H1 (cell line): ENCODE measurements around the gene PDE2A. TPM values are rescaled to one million over a fixed set of nuclear protein-coding genes. Genes with fewer than 3 reads are reported as not detected.

ENCODE experiments used
- BCL11A ChIP-seq, 2 experiments: IDR thresholded peaks; one replicate each; pipeline ENCODE4 v1.6.1; 2011; ENCODE audit warnings: low read depth in 2 of 2, low read length in 2 of 2, mild to moderate bottlenecking in 2 of 2
- CTBP2 ChIP-seq: IDR thresholded peaks from 2 replicates; pipeline ENCODE4 v1.7.0; 2011; ENCODE audit warnings: borderline replicate concordance, mild to moderate bottlenecking, moderate library complexity, mixed read lengths, low read length; ENCODE audit not compliant: insufficient read depth, insufficient read length
- GTF2F1 ChIP-seq: IDR thresholded peaks from 2 replicates; pipeline ENCODE4 v1.6.1; 2012; ENCODE audit warnings: low read depth, low read length, improper control_type of control experiment, borderline replicate concordance
- HDAC2 ChIP-seq, 2 experiments: fragments of 300-600 bp in 1 of 2; sonication (generic) in 1 of 2; IDR thresholded peaks; 2 replicates each; pipeline ENCODE4 v1.6.1; 2011 to 2012; ENCODE audit warnings: low read depth in 2 of 2, low read length in 2 of 2, mild to moderate bottlenecking in 2 of 2, moderate library complexity in 2 of 2, borderline replicate concordance in 1 of 2, inconsistent platforms in 1 of 2
- KDM4A ChIP-seq: IDR thresholded peaks from one replicate; pipeline ENCODE4 v1.7.1; 2012; ENCODE audit warnings: low read depth, mild to moderate bottlenecking, moderate library complexity, low read length, inconsistent platforms; ENCODE audit not compliant: severe bottlenecking
- KDM5A ChIP-seq: fragments of 200-600 bp; IDR thresholded peaks from 2 replicates; pipeline ENCODE4 v1.7.1; 2012; ENCODE audit warnings: mild to moderate bottlenecking, low read length, inconsistent platforms, mixed read lengths
- NANOG ChIP-seq: IDR thresholded peaks from 2 replicates; pipeline ENCODE4 v1.6.1; 2011; ENCODE audit warnings: low read length, low read depth, mild to moderate bottlenecking, inconsistent platforms; ENCODE audit not compliant: insufficient read depth, poor library complexity, severe bottlenecking
- SP4 ChIP-seq: IDR thresholded peaks from 2 replicates; pipeline ENCODE4 v1.6.1; 2012; ENCODE audit warnings: low read length, inconsistent platforms
- TBP ChIP-seq: IDR thresholded peaks from 2 replicates; pipeline ENCODE4 v1.6.1; 2011; ENCODE audit warnings: low read depth, low read length, improper control_type of control experiment
- polyA plus RNA-seq, 7 experiments: library from polyadenylated mRNA; depleted of rRNA in 3 of 7; stranded (reverse) in 5 of 7; unstranded in 2 of 7; fragments of >200 nt in 5 of 7; fragments of 200-250 nt in 2 of 7; gene quantifications; 1 replicate in 5 of 7; 2 replicates in 1 of 7; 4 replicates in 1 of 7; pipeline versions ENCODE4 v1.2.1 to v1.2.3, GENCODE V29; 2011 to 2013; ENCODE audit warnings: missing spikeins in 2 of 7, mixed read lengths in 2 of 7
- total RNA-seq: library from RNA; stranded (reverse); fragmentation: NEBNext Ultra II Directional; extraction: Animal tissue kit (Norgen Biotek cat#: 25700); gene quantifications from 2 replicates; pipeline ENCODE4 v1.2.1, GENCODE V29; 2021
- TF ChIP-seq, protein P1 (sequence below): fragments of 300-600 bp; sonication (generic); IDR thresholded peaks from 2 replicates; pipeline ENCODE4 v1.7.1; 2012; ENCODE audit warnings: low read length, moderate library complexity, mild to moderate bottlenecking, inconsistent platforms; ENCODE audit not compliant: insufficient replicate concordance

PDE2A gene
- total and polyA plus RNA-seq, 2 of the 8 experiments (the other 6 are each of a cell fraction or from before 2014, with no cell fraction given), result 3.4 to 7.1 TPM

DNA sequence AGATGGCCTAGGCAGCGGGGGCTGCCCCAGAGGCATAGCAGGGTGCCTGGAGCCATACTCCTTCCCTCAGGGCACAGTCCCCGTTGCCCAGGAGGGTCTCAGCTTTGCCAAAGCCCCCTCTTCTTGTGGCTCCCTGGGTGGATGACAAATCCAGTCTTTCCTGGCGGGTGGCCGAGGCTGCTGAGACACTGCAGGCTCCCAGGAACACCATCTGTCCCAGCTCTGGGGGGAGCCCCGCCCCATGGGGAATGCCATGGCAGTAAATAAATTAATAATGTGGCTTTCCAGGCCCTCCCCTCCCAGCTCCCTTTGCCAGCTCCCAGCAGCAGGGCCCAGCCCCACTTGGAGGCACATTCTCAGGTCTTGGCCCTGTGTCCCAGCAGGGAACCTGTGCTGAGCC is 45.0 kb downstream of the PDE2A start (continued):
- TF ChIP-seq, protein P1, sequence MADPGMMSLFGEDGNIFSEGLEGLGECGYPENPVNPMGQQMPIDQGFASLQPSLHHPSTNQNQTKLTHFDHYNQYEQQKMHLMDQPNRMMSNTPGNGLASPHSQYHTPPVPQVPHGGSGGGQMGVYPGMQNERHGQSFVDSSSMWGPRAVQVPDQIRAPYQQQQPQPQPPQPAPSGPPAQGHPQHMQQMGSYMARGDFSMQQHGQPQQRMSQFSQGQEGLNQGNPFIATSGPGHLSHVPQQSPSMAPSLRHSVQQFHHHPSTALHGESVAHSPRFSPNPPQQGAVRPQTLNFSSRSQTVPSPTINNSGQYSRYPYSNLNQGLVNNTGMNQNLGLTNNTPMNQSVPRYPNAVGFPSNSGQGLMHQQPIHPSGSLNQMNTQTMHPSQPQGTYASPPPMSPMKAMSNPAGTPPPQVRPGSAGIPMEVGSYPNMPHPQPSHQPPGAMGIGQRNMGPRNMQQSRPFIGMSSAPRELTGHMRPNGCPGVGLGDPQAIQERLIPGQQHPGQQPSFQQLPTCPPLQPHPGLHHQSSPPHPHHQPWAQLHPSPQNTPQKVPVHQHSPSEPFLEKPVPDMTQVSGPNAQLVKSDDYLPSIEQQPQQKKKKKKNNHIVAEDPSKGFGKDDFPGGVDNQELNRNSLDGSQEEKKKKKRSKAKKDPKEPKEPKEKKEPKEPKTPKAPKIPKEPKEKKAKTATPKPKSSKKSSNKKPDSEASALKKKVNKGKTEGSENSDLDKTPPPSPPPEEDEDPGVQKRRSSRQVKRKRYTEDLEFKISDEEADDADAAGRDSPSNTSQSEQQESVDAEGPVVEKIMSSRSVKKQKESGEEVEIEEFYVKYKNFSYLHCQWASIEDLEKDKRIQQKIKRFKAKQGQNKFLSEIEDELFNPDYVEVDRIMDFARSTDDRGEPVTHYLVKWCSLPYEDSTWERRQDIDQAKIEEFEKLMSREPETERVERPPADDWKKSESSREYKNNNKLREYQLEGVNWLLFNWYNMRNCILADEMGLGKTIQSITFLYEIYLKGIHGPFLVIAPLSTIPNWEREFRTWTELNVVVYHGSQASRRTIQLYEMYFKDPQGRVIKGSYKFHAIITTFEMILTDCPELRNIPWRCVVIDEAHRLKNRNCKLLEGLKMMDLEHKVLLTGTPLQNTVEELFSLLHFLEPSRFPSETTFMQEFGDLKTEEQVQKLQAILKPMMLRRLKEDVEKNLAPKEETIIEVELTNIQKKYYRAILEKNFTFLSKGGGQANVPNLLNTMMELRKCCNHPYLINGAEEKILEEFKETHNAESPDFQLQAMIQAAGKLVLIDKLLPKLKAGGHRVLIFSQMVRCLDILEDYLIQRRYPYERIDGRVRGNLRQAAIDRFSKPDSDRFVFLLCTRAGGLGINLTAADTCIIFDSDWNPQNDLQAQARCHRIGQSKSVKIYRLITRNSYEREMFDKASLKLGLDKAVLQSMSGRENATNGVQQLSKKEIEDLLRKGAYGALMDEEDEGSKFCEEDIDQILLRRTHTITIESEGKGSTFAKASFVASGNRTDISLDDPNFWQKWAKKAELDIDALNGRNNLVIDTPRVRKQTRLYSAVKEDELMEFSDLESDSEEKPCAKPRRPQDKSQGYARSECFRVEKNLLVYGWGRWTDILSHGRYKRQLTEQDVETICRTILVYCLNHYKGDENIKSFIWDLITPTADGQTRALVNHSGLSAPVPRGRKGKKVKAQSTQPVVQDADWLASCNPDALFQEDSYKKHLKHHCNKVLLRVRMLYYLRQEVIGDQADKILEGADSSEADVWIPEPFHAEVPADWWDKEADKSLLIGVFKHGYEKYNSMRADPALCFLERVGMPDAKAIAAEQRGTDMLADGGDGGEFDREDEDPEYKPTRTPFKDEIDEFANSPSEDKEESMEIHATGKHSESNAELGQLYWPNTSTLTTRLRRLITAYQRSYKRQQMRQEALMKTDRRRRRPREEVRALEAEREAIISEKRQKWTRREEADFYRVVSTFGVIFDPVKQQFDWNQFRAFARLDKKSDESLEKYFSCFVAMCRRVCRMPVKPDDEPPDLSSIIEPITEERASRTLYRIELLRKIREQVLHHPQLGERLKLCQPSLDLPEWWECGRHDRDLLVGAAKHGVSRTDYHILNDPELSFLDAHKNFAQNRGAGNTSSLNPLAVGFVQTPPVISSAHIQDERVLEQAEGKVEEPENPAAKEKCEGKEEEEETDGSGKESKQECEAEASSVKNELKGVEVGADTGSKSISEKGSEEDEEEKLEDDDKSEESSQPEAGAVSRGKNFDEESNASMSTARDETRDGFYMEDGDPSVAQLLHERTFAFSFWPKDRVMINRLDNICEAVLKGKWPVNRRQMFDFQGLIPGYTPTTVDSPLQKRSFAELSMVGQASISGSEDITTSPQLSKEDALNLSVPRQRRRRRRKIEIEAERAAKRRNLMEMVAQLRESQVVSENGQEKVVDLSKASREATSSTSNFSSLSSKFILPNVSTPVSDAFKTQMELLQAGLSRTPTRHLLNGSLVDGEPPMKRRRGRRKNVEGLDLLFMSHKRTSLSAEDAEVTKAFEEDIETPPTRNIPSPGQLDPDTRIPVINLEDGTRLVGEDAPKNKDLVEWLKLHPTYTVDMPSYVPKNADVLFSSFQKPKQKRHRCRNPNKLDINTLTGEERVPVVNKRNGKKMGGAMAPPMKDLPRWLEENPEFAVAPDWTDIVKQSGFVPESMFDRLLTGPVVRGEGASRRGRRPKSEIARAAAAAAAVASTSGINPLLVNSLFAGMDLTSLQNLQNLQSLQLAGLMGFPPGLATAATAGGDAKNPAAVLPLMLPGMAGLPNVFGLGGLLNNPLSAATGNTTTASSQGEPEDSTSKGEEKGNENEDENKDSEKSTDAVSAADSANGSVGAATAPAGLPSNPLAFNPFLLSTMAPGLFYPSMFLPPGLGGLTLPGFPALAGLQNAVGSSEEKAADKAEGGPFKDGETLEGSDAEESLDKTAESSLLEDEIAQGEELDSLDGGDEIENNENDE, result no peak
- no peak for TF ChIP-seq TBP
- no peak for TF ChIP-seq GTF2F1
- TF ChIP-seq KDM5A, result no peak
- TF ChIP-seq HDAC2 (IDR thresholded peaks at IDR 0.05; ENCODE audit: borderline replicate concordance in 1 of 2, low read depth in 2 of 2, low read length in 2 of 2), result no peak
- TF ChIP-seq CTBP2, result no peak
- no peak for TF ChIP-seq KDM4A
- no peak for TF ChIP-seq BCL11A (IDR thresholded peaks at IDR 0.05; ENCODE audit: low read depth in 2 of 2, low read length in 2 of 2)
- no peak for TF ChIP-seq NANOG
- no peak for TF ChIP-seq SP4
